GM12865 (cell line): ENCODE results near the gene ENO2.
A peak's percentile ranks its signal among the peaks of the same experiment; 100 is the strongest.

Source experiments
- DNase-seq: peaks from one replicate; pipeline ENCODE4 v3.0.0; 2010; ENCODE audit warnings: low read depth
- H3K4me3 ChIP-seq: 2 replicates; pipeline ENCODE4 v1.5.1; 2011; ENCODE audit warnings: mild to moderate bottlenecking, low read depth, low read length, control low read depth
- TF ChIP-seq, protein P1 (sequence below): IDR thresholded peaks from 2 replicates; pipeline ENCODE4 v1.5.1; 2011; ENCODE audit warnings: low read length, control low read depth, low read depth, inconsistent platforms; ENCODE audit not compliant: insufficient read depth; ENCODE audit errors: missing control alignments

Gene ENO2

DNA sequence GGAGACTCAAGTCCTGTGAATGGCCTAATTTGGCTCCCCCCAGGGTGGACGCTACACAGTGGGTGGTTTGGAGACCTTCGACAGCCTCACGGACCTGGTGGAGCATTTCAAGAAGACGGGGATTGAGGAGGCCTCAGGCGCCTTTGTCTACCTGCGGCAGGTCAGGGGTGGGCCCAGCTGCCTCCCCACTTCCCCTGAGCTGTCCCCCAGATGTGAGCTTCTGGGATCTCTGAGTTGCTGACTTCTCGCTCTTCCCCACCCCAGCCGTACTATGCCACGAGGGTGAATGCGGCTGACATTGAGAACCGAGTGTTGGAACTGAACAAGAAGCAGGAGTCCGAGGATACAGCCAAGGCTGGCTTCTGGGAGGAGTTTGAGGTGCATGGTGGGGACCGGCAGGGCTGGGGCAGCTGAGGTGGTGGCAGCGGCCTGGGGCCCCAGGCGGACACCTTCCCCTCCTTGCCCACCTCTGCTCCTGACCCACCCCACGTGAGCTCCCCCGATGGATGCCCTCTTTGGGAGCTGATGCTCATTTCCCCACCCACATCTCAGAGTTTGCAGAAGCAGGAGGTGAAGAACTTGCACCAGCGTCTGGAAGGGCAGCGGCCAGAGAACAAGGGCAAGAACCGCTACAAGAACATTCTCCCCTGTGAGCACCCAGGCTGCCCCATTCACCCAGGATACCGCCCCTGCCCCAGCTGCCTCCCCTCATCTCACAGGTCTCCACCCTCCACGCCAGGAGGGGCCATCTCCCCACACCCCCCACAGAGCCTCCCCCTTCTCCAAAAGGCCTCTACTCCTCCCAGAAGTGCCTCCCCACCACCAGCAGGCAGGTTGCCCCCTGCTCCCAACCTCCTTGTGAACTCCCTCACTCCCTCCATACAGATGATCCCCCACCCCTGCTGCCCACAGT, 41.0 kb downstream of the ENO2 start:
- peak; percentile 42 for DNase-seq
- TF ChIP-seq, protein P1, sequence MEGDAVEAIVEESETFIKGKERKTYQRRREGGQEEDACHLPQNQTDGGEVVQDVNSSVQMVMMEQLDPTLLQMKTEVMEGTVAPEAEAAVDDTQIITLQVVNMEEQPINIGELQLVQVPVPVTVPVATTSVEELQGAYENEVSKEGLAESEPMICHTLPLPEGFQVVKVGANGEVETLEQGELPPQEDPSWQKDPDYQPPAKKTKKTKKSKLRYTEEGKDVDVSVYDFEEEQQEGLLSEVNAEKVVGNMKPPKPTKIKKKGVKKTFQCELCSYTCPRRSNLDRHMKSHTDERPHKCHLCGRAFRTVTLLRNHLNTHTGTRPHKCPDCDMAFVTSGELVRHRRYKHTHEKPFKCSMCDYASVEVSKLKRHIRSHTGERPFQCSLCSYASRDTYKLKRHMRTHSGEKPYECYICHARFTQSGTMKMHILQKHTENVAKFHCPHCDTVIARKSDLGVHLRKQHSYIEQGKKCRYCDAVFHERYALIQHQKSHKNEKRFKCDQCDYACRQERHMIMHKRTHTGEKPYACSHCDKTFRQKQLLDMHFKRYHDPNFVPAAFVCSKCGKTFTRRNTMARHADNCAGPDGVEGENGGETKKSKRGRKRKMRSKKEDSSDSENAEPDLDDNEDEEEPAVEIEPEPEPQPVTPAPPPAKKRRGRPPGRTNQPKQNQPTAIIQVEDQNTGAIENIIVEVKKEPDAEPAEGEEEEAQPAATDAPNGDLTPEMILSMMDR, result no peak
- peak overlapping the region; percentile 76 for H3K4me3 ChIP-seq

DNA sequence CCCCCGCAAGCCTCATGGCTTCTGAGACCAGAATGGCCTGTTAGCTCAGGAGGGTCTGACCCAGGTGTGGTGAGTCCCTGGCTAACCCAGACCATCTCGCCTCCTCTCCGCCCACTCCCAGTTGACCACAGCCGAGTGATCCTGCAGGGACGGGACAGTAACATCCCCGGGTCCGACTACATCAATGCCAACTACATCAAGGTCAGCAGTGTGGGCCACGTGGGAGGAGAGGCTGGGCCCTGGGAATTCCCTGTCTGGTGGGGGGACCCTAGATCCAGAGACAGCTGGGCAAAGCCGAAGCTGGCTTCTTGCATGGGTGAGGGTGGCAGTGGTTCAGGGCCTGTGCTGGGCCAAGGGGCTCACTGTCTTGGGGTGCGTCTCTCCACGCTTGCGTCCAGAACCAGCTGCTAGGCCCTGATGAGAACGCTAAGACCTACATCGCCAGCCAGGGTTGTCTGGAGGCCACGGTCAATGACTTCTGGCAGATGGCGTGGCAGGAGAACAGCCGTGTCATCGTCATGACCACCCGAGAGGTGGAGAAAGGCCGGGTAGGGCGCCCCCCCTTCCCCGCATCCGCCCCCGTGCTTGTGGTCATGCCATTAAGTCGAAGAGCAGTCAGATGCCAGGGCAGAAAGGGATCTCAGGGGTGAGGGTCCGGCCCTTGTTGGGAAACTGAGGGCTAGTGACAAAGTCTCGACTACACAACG, 41.8 kb downstream of the ENO2 start:
- TF ChIP-seq, protein P1, result no peak
- DNase-seq, result peak; percentile 78
- peak overlapping the region; percentile 76 for H3K4me3 ChIP-seq

DNA sequence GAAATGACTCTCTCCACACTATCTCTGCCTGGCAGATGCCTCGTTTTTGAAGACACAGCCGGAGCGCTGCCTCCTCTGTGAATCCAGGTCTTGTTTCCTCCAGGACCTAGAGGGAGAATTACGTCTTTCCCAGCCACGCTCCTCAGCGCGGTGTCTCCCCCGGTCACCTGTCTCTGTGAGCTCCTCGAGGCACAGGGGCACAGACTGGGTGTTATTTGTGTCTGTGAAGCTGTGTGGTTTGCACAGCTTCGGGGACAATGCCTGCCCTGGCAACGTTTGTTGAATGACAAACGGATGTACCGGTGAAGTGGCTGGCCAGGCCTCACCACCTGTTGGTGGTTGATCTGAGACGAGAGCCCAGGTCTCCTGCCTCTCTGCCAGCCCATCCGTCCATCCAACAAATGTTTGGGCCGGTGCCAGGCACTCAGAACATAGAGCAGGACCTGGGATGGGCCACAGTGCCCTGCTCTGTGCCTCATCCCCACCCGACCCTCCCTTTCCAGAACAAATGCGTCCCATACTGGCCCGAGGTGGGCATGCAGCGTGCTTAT, 42.8 kb downstream of the ENO2 start:
- H3K4me3 ChIP-seq, result peak overlapping the region; percentile 76
- TF ChIP-seq, protein P1, result no peak
- peak; percentile 64 for DNase-seq

DNA sequence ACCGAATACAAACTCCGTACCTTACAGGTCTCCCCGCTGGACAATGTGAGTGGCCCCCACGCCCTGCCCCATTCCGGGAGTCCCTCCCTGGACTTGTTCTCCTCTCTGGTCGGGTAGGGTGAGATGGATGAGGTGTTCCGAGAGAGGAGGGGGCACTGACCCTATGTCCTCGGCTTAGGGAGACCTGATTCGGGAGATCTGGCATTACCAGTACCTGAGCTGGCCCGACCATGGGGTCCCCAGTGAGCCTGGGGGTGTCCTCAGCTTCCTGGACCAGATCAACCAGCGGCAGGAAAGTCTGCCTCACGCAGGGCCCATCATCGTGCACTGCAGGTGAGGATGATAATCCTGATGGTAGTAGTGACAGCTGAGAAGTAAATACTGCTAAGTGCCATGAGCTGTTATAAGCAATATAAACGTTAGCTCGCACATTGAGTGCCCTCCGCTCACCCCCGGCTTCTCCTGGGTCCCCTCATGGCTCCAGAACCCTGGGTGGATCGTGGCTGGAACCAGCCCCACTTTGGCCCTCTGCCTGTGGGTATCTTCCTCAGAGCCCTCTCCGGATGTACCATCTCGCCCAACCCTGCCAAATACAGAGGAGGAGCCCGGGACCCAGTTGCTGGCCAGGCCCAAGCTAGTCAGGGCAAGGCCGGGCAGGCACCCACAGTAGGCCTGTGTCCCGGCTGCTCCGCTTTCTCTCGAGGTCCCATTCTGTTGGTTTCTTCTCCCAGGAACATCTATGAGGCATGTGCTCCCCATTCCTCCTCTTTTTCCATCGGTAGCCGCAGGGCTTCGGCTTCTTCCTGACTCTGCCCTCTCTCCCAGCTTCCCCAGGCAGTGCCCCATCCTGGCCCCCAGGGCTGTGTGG, 43.6 kb downstream of the ENO2 start:
- peak; percentile 53 for DNase-seq
- peak overlapping the region; percentile 76 for H3K4me3 ChIP-seq
- TF ChIP-seq, protein P1, result no peak

DNA sequence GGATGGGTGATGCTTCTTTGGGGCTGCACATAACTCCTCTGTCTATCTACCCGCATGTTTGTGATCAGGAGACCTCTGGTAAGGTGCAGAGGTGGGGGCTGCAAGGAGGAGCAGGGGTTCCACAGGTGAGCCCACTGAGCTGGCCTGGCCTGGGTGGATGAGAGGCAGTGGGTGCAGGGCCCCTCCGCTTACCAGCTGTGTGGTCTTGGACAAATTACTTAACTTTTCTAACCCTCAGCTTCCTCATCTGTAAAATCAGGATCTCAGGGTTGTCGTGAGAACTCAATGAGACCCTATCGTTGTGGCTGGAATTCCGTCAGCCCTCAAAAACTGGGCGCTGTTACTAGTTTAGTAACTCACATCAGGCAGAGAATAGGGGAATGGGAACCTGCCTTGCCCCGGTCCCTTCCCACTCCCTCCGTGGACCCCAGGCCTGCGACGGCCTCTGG, 44.3 kb downstream of the ENO2 start:
- DNase-seq, result no peak
- H3K4me3 ChIP-seq, result peak overlapping the region; percentile 76
- TF ChIP-seq, protein P1, result no peak
